Ovary (tissue), 9 donors: ENCODE data around the gene NEDD4. TPM values are rescaled to one million over a fixed set of nuclear protein-coding genes. Genes with fewer than 3 reads are reported as not detected.

Experiments
- DNase-seq, 5 donors: peaks; one replicate each; pipeline ENCODE4 v3.0.0-alpha.2; 2019 to 2020
- H3K27ac ChIP-seq, 2 donors: fragments of 200-600 bp; one replicate each; pipeline versions ENCODE4 v1.5.1 to v1.8.0; 2019 to 2022
- H3K27me3 ChIP-seq: fragments of 200-600 bp; one replicate; pipeline ENCODE4 v1.8.0; 2022
- H3K36me3 ChIP-seq: fragments of 200-600 bp; sonication (generic); one replicate; pipeline ENCODE4 v1.5.1; 2019
- H3K4me1 ChIP-seq: one replicate; pipeline ENCODE4 v1.8.1; 2013; ENCODE audit warnings: mild to moderate bottlenecking, moderate library complexity; ENCODE audit not compliant: insufficient read depth
- H3K4me3 ChIP-seq: fragments of 200-600 bp; sonication (generic); one replicate; pipeline ENCODE4 v1.5.1; 2017
- H3K9me3 ChIP-seq, 2 donors: fragments of 200-600 bp in 1 of 2; sonication (generic) in 1 of 2; one replicate each; pipeline versions ENCODE4 v1.5.1 to v1.8.1; 2013 to 2019; ENCODE audit warnings: mild to moderate bottlenecking in 1 of 2, moderate library complexity in 1 of 2
- CTCF ChIP-seq, 3 donors: fragments of 450-650 bp in 2 of 3; fragments of 200-600 bp in 1 of 3; IDR thresholded peaks; one replicate each; pipeline versions ENCODE4 v1.5.1 to v1.8.0; 2016 to 2022; ENCODE audit warnings: antibody characterized with exemption in 3 of 3, mild to moderate bottlenecking in 1 of 3
- EP300 ChIP-seq: sonication (generic); formaldehyde crosslinking; IDR thresholded peaks from one replicate; pipeline ENCODE4 v1.6.1; 2017; ENCODE audit warnings: antibody characterized with exemption
- POLR2A ChIP-seq: fragments of 450-650 bp; IDR thresholded peaks from one replicate; pipeline ENCODE4 v1.6.1; 2017; ENCODE audit warnings: antibody characterized with exemption, mild to moderate bottlenecking, moderate library complexity
- WGBS, 3 donors: extraction: QIAGEN DNeasy Blood & Tissue Kit in 1 of 3; methylation state at CpG; one replicate each; pipeline versions ENCODE4 v1.1.5 to v1.1.7; 2013 to 2017; 5-methylcytosine and 5-hydroxymethylcytosine counted together
- intact Hi-C, 4 donors: fragments of 100-400 bp; cut with DNase I; formaldehyde crosslinking; loops; one replicate each; pipeline versions ENCODE4 v1.11.0 to v1.15.1; 2022 to 2023
- polyA plus RNA-seq, 2 donors: library from polyadenylated mRNA; stranded (reverse); fragments of 200-250 nt in 1 of 2; fragments of 350-450 nt in 1 of 2; fragmentation: Illumina TruSeq in 1 of 2; extraction: RNeasy Lipid Tissue Mini Kit (QIAGEN cat#74804) in 1 of 2; gene quantifications; one replicate each; pipeline ENCODE4 v1.2.3, GENCODE V29; 2013 to 2014
- total RNA-seq, 7 donors: library from RNA; depleted of rRNA in 2 of 7; stranded (reverse); fragments of >200 nt in 2 of 7; fragmentation: NEBNext Ultra II Directional in 3 of 7; extraction: Animal tissue kit (Norgen Biotek cat#: 25700) in 3 of 7; gene quantifications; one replicate each; pipeline versions ENCODE4 v1.1.0 to v1.2.4, GENCODE V29; 2016 to 2023
- donor health status: DM: no; HTN: no; CAD: no; lungs with moderate emphysema.
- donor health status: DM: no; HTN: no; CAD: no.
- donor health status: Bipolar disorder and iron deficiency.
- donor health status: DM: yes; HTN: yes; CAD: no.
- donor health status: DM: no; HTN: no; CAD: no.
- donor health status: DM: yes; HTN: yes; CAD: no.

Gene NEDD4
- total and polyA plus RNA-seq, 9 donors = 3.8 to 12.6 (median 10.2) TPM

GRCh38 chr15:55912982-55913381 is 80.4 kb downstream of the NEDD4 start:
- H3K4me1 ChIP-seq = peaks cover 3% of the 10 kb centered on the region
- WGBS, 3 donors = 92 to 97% (median 94%) methylated on average over 2 of the region's 2 CpGs

DNA sequence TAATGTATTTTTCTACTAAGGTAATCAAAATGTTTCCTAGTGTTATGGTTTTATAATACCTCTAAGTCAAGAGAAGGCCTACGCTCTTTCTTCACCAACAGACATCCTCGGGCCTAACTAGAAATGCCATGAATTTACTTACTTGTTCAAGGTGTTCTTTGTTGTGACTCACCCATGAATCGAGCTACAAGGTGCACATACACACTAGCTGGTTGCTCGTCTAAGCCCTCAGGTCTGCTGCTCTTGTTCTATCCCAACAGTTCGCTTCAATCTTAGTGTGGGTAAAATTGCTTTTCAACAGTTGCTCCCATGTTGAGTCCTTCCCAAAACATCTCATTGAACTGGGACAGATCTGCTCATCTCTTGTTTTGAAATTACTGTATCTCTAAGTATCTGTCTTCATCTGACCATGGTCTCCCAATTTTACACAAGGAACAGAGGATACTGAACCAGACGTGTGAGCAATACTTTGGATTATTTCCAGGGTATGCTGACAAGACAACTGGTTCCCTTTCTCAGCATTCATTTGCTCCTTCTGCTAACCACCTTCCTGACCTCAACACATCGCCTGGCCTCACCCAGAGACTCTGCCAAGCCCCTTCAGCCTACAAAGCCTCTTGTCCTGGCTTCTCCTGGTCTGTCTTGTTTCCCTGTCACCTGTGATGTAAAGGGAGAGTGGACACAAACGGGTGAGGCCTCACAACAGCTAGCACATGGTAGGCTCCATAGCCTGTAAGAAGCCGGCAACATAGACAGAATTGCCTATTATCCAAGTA is 84.2 kb downstream of the NEDD4 start:
- intact Hi-C loops = no loop called here
- no peaks in the 10 kb centered on the region for H3K9me3 ChIP-seq
- H3K4me1 ChIP-seq = no peaks in the 10 kb centered on the region
- no peak overlapping the region for H3K27ac ChIP-seq
- no peak for TF ChIP-seq CTCF (IDR thresholded peaks at IDR 0.05)
- TF ChIP-seq EP300 = no peak
- no peak for TF ChIP-seq POLR2A
- no peak for DNase-seq
- no peak overlapping the region for H3K4me3 ChIP-seq
- whole genome bisulfite sequencing, 3 donors = 88 to 92% (median 91%) methylated on average over 9 of the region's 9 CpGs
- no peaks in the 10 kb centered on the region for H3K27me3 ChIP-seq
- H3K36me3 ChIP-seq = no peaks in the 10 kb centered on the region

More at GRCh38 chr15:55912982-55913381, 80.4 kb downstream of the NEDD4 start:
- Histone ChIP-seq H3K36me3 (no peaks in the 10 kb centered on the region), H3K27me3 (no peaks in the 10 kb centered on the region), H3K27ac (no peak overlapping the region), H3K9me3 (no peaks in the 10 kb centered on the region), H3K4me3 (no peak overlapping the region)
- TF ChIP-seq CTCF (IDR thresholded peaks at IDR 0.05) = no peak
- TF ChIP-seq EP300 = no peak
- no peak for TF ChIP-seq POLR2A
- intact Hi-C loops = no loop called here
- DNase-seq = no peak

- H3K27me3 ChIP-seq = no peaks in the 10 kb centered on the region
- no peaks in the 10 kb centered on the region for H3K4me1 ChIP-seq
- intact Hi-C loops = no loop called here
- WGBS, 3 donors = 57 to 87% (median 71%) methylated on average over 4 of the region's 4 CpGs
- no peak overlapping the region for H3K4me3 ChIP-seq
- H3K36me3 ChIP-seq = no peaks in the 10 kb centered on the region
- H3K27ac ChIP-seq = no peak overlapping the region
- no peaks in the 10 kb centered on the region for H3K9me3 ChIP-seq
- DNase-seq = no peak
- TF ChIP-seq POLR2A = no peak
- TF ChIP-seq CTCF (IDR thresholded peaks at IDR 0.05) = no peak
- no peak for TF ChIP-seq EP300
Observed at GRCh38 chr15:55907797-55908196, 85.6 kb downstream of the NEDD4 start.

GRCh38 chr15:55902981-55903380 is 90.4 kb downstream of the NEDD4 start:
- no peak overlapping the region for H3K4me3 ChIP-seq
- no peaks in the 10 kb centered on the region for H3K9me3 ChIP-seq
- TF ChIP-seq EP300 (no peak), POLR2A (no peak)
- no peak overlapping the region for H3K27ac ChIP-seq
- WGBS, 3 donors = 83 to 90% (median 90%) methylated on average over 4 of the region's 4 CpGs
- intact Hi-C loops = no loop called here
- H3K4me1 ChIP-seq = no peaks in the 10 kb centered on the region
- H3K27me3 ChIP-seq = no peaks in the 10 kb centered on the region
- DNase-seq = no peak
- no peaks in the 10 kb centered on the region for H3K36me3 ChIP-seq

GRCh38 chr15:55900019-55900418 is 93.4 kb downstream of the NEDD4 start:
- no peak for DNase-seq
- Histone ChIP-seq H3K4me1 (peaks cover 3% of the 10 kb centered on the region), H3K4me3 (no peak overlapping the region), H3K9me3 (no peaks in the 10 kb centered on the region), H3K27ac (no peak overlapping the region), H3K27me3 (no peaks in the 10 kb centered on the region), H3K36me3 (no peaks in the 10 kb centered on the region)
- intact Hi-C loops = no loop called here
- 91 to 94% (median 93%) methylated on average over 3 of the region's 3 CpGs for WGBS, 3 donors
- no peak for TF ChIP-seq CTCF (IDR thresholded peaks at IDR 0.05)
- no peak for TF ChIP-seq EP300
- no peak for TF ChIP-seq POLR2A
